Kidney (tissue), 14 donors: Measurements from ENCODE around the gene CYB5R3. TPM values are rescaled to one million over a fixed set of nuclear protein-coding genes. Genes with fewer than 3 reads are reported as not detected.

Experiments
- DNase-seq, 5 donors: peaks; one replicate each; pipeline ENCODE4 v3.0.0-alpha.2; 2013 to 2020
- FAIRE-seq: peaks from 2 replicates; lab custom pipeline; 2012; peaks lifted over from hg19 to GRCh38; lab: Jason Lieb, UNC
- H3K27ac ChIP-seq, 2 donors: one replicate each; pipeline ENCODE4 v1.7.0; 2013; ENCODE audit warnings: low read depth in 2 of 2, low read length in 2 of 2, inconsistent platforms in 1 of 2
- H3K27me3 ChIP-seq: one replicate; pipeline ENCODE4 v1.7.1; 2013; ENCODE audit warnings: low read length, inconsistent platforms; ENCODE audit not compliant: control insufficient read depth, insufficient read depth
- H3K36me3 ChIP-seq, 3 donors: one replicate each; pipeline versions ENCODE4 v1.7.0 to v1.7.1; 2013; ENCODE audit warnings: low read length in 3 of 3, control low read depth in 1 of 3, inconsistent platforms in 1 of 3; ENCODE audit not compliant: insufficient read depth in 3 of 3, control insufficient read depth in 2 of 3
- H3K4me1 ChIP-seq, 3 donors: one replicate each; pipeline versions ENCODE4 v1.7.0 to v1.7.1; 2013; ENCODE audit warnings: low read length in 3 of 3, inconsistent platforms in 1 of 3, low read depth in 1 of 3; ENCODE audit not compliant: control insufficient read depth in 2 of 3, insufficient read depth in 2 of 3
- H3K4me3 ChIP-seq, 3 donors: one replicate each; pipeline versions ENCODE4 v1.7.0 to v1.8.1; 2013; ENCODE audit warnings: low read length in 3 of 3, control low read depth in 1 of 3, inconsistent platforms in 1 of 3
- H3K9ac ChIP-seq, 3 donors: one replicate each; pipeline versions ENCODE4 v1.7.0 to v1.7.1; 2013; ENCODE audit warnings: low read length in 3 of 3, control low read depth in 1 of 3, inconsistent platforms in 1 of 3
- H3K9me3 ChIP-seq, 3 donors: one replicate each; pipeline versions ENCODE4 v1.7.0 to v1.7.1; 2013; ENCODE audit warnings: low read length in 3 of 3, control low read depth in 1 of 3, inconsistent platforms in 1 of 3; ENCODE audit not compliant: control insufficient read depth in 2 of 3, insufficient read depth in 1 of 3
- intact Hi-C: fragments of 100-400 bp; cut with DNase I; formaldehyde crosslinking; loops from one replicate; pipeline ENCODE4 v1.11.1; 2022
- polyA plus RNA-seq: library from polyadenylated mRNA; stranded (reverse); fragments of 350-450 nt; fragmentation: Illumina TruSeq; extraction: RNeasy Lipid Tissue Mini Kit (QIAGEN cat#74804); gene quantifications from one replicate; pipeline ENCODE4 v1.2.3, GENCODE V29; 2014; ENCODE audit warnings: low read depth, low replicate concordance; ENCODE audit not compliant: insufficient read depth
- total RNA-seq: library from RNA; stranded (reverse); fragmentation: NEBNext Ultra II Directional; extraction: Animal tissue kit (Norgen Biotek cat#: 25700); gene quantifications from one replicate; pipeline ENCODE4 v1.2.1, GENCODE V29; 2021
- TF ChIP-seq, protein P1 (sequence below): IDR thresholded peaks from 3 replicates; pipeline ENCODE4 v1.5.1; 2012; ENCODE audit warnings: mild to moderate bottlenecking, moderate library complexity, borderline replicate concordance; ENCODE audit not compliant: insufficient read depth; ENCODE audit errors: extremely low read depth
- donor health status: control.
- donor health status: control.
- donor health status: control.
- donor health status: control.
- donor health status: control.
- donor health status: DM: yes; HTN: yes; CAD: no.
- donor health status: Normal renal cell carcinoma (clear cell type).

Gene CYB5R3
- total and polyA plus RNA-seq, 2 donors from 2014 or later: 287 to 426 TPM

DNA sequence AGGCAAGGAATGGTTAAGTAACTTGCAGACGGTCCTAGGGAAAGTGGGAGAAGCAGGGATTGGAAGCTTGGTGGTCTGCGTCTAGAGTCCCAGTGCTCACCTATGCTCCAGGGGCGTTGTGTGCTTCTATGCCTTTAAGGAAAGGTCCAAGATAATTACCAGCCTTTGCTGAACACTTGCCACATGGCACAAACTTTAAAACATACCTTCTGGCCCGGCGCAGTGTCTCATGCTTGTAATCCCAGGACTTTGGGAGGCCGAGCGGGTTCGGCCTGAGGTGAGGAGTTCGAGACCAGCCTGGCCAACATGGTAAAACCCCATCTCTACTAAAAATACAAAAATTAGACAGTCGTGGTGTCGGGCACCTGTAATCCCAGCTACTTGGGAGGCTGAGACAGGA lies 36.9 kb downstream of the CYB5R3 start:
- FAIRE-seq (no peak), DNase-seq (peak in 1 of 5 donors; percentile 57)
- Histone ChIP-seq H3K27me3 (no peaks in the 10 kb centered on the region), H3K36me3 (peaks cover 0 to 2% (median 0%) of the 10 kb centered on the region in 3 donors), H3K27ac (no peak overlapping the region), H3K4me1 (peaks cover 6 to 42% (median 35%) of the 10 kb centered on the region in 3 donors), H3K9me3 (no peaks in the 10 kb centered on the region), H3K4me3 (no peak overlapping the region), H3K9ac (no peak overlapping the region)
- intact Hi-C loops: no loop called here
- TF ChIP-seq, protein P1, sequence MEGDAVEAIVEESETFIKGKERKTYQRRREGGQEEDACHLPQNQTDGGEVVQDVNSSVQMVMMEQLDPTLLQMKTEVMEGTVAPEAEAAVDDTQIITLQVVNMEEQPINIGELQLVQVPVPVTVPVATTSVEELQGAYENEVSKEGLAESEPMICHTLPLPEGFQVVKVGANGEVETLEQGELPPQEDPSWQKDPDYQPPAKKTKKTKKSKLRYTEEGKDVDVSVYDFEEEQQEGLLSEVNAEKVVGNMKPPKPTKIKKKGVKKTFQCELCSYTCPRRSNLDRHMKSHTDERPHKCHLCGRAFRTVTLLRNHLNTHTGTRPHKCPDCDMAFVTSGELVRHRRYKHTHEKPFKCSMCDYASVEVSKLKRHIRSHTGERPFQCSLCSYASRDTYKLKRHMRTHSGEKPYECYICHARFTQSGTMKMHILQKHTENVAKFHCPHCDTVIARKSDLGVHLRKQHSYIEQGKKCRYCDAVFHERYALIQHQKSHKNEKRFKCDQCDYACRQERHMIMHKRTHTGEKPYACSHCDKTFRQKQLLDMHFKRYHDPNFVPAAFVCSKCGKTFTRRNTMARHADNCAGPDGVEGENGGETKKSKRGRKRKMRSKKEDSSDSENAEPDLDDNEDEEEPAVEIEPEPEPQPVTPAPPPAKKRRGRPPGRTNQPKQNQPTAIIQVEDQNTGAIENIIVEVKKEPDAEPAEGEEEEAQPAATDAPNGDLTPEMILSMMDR: no peak

DNA sequence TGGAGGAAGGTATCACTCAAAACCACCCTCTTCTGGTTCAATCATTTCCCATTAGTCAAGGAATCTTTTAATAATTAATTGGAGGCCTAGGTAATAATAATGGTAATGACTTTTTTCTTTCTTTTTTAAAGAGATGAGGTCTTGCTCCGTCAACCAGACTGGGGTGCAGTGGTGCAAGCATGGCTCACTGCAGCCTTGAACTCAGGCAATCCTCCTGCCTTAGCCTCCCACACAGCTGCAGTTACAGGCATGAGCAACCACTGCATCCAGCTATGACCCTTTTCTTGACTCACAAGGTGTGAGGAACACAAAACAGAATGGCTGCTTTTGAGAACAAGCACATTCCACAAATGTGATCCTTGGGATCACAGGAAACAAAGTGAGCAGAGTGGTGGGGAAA lies 38.1 kb downstream of the CYB5R3 start:
- peak overlapping the region in 1 of 2 donors; percentile 2 for H3K27ac ChIP-seq

GRCh38 chr22:42610186-42610585 lies 39.0 kb downstream of the CYB5R3 start:
- FAIRE-seq: no peak
- Histone ChIP-seq H3K36me3 (peaks cover 0 to 2% (median 0%) of the 10 kb centered on the region in 3 donors), H3K4me3 (no peak overlapping the region), H3K9ac (no peak overlapping the region), H3K4me1 (peaks cover 6 to 38% (median 27%) of the 10 kb centered on the region in 3 donors), H3K27me3 (no peaks in the 10 kb centered on the region), H3K9me3 (no peaks in the 10 kb centered on the region), H3K27ac (peak overlapping the region; percentile 2 to 18)
- TF ChIP-seq, protein P1: no peak
- DNase-seq: peak in 1 of 5 donors; percentile 56
- intact Hi-C loops: no loop called here

More for the DNA sequence above, 38.1 kb downstream of the CYB5R3 start:
- Histone ChIP-seq H3K4me3 (no peak overlapping the region), H3K36me3 (peaks cover 0 to 2% (median 0%) of the 10 kb centered on the region in 3 donors), H3K9me3 (no peaks in the 10 kb centered on the region), H3K9ac (no peak overlapping the region), H3K27me3 (no peaks in the 10 kb centered on the region), H3K4me1 (peaks cover 6 to 42% (median 32%) of the 10 kb centered on the region in 3 donors)
- DNase-seq (peak in 1 of 5 donors; percentile 29), FAIRE-seq (no peak)
- intact Hi-C loops: no loop called here
- TF ChIP-seq, protein P1: no peak
